Activated CD8-positive, alpha-beta memory T cell treated with anti-CD3 and anti-CD28 coated beads for 4 hours (primary cell): ENCODE data around the gene TLN1.

Source experiments
- DNase-seq, 2 donors: peaks; one replicate each; pipeline ENCODE4 v3.0.0-alpha.2; 2020; ENCODE audit warnings: low read depth in 2 of 2

The TLN1 gene

DNA sequence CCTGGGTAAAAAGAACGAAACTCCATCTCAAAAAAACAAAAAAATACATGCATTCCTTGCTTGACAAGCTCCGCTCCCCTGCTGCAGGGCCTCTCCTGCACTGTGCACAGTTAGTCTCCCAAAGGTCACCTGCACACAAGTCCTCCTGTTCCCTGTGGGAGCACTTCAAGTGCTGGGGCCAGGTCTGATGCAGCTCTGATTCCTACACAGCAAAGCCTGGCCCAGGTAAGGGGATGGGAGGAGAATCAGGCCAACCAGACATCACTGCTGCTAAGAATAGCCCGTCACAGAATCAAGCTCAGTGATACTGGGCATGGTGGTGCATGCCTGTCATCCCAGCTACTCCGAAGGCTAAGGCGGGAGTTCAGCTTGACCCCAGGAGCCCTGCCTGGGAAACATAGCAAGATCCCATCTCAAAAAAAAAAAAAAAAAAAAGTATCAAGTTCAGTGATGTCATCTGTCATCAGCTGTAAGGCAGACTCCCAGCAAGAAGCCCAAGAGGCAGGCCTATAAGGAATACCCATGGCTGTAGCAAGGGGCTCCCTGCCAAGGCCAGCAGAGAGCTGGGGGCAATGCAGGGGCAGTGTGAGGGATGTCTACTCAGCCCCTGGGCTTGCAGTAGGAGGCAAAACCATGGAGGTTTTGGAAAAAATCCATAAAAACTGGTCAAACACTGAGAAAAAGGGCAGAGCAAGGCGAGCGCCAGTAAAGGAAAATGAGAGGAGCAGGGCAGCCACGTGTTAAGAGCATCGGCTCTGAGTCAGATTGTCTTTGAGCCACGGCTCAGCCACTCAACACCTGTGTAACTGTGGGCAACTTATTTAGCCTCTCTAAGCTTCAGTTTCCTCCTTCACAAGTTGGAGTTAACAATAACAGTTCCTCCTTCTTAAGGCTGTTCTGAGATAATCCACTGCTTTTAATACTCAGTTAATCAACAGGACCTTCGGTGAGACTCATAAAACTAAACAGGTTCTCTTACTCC, 45.5 kb downstream of the TLN1 start:
- DNase-seq: no peak

DNA sequence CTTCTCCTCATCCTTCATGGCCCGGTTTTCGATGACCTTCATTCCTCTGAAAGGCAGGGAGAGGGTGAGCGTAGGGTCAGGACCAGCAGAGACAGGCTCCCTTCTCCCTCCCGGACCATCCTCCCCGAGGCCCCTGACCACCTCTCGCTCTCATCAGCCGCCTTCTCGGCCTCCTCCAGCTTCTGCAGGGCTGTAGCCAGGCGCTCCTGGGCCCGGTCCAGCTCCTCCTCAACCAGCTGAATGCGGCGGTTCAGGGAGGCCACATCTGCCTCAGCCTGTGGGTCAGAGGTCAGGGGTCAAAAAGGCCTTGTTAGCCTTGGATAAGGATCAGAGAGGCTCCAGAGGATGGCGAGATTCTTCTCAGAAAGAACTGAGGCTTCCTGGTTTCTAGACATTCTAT, 46.5 kb downstream of the TLN1 start:
- DNase-seq: no peak

DNA sequence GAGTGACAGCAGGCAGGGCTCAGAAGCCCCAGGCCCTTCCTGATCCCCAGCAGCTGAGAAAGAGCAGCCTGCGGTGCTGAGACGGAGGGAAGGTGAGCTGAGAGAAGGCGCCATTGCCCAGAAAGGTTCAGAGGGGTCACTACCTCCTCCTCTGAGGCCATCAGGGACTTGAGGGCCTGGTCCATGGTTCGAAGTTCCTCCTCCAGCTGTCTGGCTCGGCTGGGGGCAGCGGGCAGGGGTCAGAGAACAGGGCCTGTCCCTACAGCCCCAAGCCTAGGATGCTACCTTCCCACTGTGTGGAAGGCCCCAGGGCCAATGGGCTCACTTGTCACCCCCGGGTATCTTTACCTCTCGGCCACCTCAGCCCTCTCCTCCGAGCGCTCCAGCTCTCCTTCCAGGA, 47.1 kb downstream of the TLN1 start:
- no peak for DNase-seq

DNA sequence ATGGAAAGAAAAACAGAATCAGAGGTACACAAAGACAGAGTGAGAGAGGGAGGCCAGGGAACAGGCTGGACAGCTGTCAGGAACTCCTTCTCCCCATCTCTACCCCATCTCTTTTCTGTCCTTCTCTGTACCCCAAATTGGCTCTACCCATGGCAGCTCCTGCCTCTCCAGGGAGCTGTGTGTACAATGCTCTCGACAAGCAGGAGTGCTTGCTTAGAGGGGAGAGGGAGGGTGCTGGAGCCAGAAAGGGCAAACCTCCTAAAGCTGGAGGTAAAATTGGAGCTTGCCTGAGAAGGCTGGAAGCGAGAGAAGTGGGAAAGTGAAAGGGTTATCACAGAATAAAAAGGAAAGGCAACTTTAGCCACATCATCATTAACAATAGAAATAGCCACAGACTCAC, 48.7 kb downstream of the TLN1 start:
- no peak for DNase-seq

DNA sequence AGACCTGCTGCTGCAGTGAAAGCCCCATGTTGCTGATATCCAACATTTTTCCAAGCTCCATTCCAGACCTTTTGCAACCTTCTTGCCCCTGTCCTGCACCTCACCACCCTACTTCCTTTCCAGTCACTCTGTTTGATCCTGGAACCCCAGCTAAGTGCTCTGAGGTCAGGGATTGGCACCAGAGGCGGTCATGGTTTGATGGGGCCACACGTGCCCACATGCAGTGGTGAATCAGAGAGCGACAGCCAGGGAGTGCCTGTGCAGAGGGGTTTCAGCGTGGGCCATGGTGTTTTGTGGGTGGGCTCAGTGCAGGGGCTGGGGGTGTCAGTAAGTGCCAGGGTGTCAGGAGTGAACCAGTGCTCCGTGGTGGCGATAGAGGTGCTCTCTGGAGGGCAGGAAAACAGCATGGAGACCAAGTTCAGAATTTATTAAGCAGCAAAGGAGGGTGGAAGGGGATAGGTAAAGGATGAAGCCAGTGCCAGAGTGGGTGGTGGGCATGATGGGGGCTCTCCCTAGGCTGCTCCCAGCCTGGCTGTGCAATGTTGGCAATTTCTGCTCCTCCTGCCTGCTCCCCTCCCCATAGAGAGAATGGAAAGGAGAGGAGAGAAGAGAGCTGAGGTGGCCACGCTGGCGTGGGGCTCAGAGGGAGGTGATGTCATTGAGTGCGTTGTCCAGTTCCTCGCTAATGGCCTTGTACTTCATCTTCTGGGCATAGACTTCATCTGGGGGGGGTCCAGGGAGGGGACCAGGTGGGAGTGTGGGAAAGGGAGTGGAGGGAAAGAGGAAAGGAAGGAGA, 49.3 kb downstream of the TLN1 start:
- DNase-seq: no peak

DNA sequence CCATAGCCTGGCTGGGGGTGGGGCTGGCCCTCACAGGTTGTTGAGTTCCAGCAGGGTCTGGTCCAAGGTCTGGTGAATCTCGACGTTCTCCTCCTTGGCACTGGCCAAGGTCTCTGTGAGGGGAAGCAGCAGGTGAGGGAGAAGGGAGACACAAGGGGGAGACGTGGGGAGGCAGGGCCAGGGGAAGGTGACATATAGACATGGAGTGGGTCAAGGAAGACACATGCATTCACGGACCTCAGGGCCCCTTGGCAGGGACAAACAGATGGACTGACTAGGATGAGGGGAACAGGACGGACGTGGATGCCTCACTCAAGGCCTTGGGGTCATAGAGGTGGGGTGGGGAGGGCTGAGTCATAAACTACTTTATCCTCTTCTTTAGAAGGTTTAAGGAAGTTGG, 49.9 kb downstream of the TLN1 start:
- no peak for DNase-seq

DNA sequence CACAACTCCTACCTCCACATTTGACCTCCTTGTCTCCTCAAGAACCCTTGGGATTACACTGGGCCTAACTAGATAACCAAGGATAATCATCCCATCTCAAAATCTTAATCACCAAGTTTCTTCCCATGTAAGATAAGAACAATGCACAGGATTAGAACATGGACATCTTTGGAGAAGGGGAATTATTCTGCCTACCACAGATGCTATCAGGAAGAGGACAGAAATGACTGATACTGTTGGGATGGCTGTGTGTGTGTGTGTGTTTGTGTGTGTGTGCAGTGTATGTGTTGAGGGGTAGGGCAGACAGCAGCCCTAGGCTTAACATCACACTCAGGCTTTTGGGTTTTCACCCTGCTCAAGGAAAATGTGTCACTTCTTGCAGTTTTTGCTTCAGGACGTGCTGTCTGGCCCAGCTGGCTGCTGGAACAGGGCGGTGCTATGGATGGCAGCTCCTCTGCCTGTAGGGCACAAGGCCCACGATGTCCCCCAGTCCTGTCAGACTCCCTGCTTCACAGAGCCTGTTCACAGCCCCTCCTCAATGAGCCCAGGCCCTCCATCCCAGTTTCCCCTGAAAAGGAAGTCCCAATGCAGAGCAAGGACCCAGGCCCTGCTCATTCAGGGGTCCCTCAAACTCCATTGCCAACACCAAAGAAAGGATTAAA, 50.5 kb downstream of the TLN1 start:
- DNase-seq: no peak

DNA sequence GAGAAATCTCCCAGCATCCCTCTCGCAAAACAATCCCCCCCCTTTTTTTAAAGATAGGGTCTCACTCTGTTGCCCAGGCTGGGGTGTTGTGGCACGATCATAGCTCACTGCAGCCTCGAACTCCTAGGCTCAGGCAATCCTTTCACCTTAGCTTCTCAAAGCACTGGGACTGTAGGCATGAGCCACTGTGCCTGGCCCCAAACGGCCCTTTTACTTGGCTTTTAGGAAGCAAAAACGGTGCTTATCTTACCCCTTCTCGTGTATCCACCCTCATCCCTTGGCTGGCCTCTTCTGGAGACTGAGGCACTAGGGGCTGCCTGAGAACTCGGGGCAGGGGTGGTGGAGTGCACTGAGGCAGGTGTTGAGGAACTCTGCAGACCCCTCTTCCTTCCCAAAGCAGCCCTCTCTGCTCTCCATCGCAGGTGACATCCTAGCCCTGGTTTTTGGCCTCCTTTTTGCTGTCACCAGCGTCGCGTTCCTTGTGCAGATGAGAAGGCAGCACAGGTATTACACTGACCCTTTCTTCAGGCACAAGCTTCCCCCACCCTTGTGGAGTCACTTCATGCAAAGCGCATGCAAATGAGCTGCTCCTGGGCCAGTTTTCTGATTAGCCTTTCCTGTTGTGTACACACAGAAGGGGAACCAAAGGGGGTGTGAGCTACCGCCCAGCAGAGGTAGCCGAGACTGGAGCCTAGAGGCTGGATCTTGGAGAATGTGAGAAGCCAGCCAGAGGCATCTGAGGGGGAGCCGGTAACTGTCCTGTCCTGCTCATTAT, 51.5 kb downstream of the TLN1 start:
- DNase-seq: no peak

DNA sequence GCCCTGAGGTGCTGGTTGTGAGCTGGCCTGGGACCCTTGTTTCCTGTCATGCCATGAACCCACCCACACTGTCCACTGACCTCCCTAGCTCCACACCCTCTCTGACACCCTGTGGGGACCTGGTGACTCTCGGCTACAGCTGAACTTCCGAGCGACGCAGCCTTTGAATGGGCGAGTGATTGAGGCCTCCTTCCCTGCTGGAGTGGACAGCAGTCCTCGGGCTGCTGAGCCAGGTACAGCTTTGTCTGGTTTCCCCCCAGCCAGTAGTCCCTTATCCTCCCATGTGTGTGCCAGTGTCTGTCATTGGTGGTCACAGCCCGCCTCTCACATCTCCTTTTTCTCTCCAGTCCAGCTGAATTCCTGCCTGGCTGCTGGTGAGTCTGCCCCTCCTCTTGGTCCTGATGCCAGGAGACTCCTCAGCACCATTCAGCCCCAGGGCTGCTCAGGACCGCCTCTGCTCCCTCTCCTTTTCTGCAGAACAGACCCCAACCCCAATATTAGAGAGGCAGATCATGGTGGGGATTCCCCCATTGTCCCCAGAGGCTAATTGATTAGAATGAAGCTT, 52.1 kb downstream of the TLN1 start:
- no peak for DNase-seq

DNA sequence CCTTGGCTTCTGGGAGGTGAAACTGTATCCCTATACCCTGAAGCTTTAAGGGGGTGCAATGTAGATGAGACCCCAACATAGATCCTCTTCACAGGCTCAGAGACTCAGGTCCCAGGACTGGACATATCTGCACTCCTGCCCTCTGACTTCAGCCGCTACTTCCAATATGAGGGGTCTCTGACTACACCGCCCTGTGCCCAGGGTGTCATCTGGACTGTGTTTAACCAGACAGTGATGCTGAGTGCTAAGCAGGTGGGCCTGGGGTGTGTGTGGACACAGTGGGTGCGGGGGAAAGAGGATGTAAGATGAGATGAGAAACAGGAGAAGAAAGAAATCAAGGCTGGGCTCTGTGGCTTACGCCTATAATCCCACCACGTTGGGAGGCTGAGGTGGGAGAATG, 52.9 kb downstream of the TLN1 start:
- no peak for DNase-seq

DNA sequence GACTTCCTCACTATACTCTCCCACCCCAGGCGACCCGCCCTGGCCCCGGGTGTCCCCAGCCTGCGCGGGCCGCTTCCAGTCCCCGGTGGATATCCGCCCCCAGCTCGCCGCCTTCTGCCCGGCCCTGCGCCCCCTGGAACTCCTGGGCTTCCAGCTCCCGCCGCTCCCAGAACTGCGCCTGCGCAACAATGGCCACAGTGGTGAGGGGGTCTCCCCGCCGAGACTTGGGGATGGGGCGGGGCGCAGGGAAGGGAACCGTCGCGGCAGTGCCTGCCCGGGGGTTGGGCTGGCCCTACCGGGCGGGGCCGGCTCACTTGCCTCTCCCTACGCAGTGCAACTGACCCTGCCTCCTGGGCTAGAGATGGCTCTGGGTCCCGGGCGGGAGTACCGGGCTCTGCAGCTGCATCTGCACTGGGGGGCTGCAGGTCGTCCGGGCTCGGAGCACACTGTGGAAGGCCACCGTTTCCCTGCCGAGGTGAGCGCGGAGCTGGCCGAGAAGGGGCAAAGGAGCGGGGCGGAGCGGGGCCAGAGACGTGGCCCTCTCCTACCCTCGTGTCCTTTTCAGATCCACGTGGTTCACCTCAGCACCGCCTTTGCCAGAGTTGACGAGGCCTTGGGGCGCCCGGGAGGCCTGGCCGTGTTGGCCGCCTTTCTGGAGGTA, 56.1 kb downstream of the TLN1 start:
- DNase-seq: no peak

DNA sequence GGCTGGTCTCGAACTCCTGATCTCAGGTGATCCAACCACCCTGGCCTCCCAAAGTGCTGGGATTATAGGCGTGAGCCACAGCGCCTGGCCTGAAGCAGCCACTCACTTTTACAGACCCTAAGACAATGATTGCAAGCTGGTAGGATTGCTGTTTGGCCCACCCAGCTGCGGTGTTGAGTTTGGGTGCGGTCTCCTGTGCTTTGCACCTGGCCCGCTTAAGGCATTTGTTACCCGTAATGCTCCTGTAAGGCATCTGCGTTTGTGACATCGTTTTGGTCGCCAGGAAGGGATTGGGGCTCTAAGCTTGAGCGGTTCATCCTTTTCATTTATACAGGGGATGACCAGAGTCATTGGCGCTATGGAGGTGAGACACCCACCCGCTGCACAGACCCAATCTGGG, 56.8 kb downstream of the TLN1 start:
- DNase-seq: no peak

DNA sequence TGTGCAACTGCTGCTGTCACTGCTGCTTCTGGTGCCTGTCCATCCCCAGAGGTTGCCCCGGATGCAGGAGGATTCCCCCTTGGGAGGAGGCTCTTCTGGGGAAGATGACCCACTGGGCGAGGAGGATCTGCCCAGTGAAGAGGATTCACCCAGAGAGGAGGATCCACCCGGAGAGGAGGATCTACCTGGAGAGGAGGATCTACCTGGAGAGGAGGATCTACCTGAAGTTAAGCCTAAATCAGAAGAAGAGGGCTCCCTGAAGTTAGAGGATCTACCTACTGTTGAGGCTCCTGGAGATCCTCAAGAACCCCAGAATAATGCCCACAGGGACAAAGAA, 58.0 kb downstream of the TLN1 start:
- no peak for DNase-seq

DNA sequence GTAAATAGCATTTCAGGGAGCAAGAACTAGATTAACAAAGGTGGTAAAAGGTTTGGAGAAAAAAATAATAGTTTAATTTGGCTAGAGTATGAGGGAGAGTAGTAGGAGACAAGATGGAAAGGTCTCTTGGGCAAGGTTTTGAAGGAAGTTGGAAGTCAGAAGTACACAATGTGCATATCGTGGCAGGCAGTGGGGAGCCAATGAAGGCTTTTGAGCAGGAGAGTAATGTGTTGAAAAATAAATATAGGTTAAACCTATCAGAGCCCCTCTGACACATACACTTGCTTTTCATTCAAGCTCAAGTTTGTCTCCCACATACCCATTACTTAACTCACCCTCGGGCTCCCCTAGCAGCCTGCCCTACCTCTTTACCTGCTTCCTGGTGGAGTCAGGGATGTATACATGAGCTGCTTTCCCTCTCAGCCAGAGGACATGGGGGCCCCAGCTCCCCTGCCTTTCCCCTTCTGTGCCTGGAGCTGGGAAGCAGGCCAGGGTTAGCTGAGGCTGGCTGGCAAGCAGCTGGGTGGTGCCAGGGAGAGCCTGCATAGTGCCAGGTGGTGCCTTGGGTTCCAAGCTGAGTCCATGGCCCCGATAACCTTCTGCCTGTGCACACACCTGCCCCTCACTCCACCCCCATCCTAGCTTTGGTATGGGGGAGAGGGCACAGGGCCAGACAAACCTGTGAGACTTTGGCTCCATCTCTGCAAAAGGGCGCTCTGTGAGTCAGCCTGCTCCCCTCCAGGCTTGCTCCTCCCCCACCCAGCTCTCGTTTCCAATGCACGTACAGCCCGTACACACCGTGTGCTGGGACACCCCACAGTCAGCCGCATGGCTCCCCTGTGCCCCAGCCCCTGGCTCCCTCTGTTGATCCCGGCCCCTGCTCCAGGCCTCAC, 58.6 kb downstream of the TLN1 start, which contains the start of gene CA9:
Gene CA9 (plus strand): TSS at position 797 of the 893 bp plus-strand sequence. CDS start 32 bp downstream, at position 829.
- DNase-seq: no peak

DNA sequence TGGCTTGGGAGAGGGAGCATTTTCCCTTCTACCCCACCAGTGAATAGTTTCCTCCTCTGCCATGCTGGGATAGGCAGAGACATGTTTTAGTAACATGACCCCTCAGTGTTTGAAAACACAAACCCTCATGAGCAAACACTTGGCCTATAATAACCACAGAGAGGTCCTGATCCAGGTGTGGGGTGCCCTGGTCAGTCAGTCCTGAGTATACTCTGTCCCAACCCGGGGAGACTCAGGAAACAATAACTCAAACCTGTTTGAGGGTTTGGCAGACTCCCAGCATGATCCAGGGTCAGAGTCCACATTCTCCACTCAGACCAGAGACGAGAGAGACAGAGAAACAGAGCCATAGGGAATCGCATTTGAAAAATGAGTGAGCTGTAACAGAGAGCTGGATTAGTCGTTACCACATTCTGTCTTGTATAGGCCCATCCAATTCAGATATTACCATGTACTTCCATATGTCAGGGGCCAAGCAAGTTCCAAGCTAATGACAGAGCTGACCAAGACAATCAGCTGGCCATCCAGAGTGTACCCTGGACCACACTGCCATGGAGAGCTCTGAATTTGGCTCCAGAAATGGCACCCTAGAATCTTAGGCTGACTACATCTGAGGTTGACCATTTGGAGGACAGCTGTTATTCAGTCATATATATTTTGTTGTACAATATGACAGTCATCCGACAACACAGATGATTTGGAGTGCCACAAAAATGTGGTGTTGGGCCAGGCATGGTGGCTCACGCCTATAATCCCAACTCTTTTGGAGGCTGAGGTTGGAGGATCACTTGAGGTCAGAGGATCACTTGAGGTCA, 62.5 kb downstream of the TLN1 start:
- no peak for DNase-seq

DNA sequence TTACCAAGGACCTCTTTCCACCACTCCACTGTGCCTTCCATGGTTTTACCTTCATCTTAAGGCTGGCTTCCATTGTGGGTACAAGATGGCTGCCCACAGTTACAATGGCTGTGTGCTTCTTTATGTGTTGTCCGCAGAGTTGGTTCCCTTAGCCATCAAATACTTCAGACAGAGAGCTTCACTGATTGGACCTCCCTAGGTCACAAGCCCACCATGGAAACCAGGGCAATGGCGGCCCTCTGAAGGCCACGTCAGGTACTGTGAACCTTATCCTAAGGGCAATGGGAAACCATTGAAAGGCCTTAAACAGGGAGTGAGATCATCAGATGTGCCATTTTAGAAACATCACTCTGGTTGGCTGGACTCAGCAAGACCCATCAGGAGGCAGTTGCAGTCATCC, 64.1 kb downstream of the TLN1 start:
- DNase-seq: no peak

DNA sequence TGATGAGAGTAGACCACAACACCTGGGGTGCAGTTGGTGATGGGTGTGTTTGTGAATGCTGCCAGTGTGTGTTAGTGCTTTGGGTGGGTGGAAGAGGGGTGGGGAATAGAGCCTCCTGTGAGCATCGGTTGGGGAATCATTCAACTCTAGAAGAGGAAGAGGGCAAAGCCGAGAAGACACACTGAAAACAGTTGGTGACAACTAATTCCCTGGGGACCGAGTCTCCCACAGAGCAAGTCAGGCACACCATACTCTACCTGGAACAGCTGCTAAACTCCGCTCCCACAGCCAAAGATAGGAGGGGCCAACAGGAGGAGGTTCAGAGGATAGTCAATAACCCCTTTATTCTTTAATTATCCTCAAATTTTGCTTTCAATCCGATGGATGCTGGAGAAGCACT, 65.4 kb downstream of the TLN1 start:
- no peak for DNase-seq

DNA sequence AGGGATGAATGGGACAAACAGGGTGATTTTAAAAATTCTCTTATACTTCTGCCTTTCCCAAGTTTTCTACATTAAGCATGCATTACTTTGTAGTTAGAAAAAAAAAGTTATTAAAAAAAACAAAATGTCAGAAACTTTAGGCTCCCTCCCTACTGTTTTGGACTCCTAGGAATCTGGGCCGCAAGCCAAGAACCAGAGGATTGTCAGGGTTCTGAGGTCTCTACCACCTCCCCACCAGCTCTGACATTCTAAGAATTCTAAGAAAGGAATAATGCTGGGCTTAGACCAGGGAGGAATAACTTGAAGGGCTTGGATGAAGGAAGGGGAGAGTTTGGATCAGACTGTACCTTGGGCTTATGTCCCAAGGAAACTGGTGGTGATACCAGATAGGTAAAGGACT, 66.0 kb downstream of the TLN1 start:
- DNase-seq: no peak

DNA sequence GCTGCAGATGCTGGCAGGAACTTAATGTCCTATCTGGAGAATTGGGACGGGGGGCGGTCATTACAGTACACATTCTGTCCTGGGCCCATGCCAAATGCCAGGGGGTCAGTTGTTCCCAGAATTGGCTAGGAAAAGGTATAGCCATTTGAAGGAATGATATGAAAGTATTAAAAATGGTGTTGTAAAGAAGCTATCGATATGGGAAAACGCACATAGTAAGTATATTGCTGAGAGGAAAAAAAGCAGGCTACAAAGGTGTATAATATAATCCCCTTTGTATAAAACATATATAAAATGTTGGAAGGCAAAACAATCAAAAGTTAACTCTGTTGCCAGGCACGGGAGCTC, 66.5 kb downstream of the TLN1 start:
- no peak for DNase-seq
